IPS-18a (cell line): Measurements from ENCODE around the gene LRIG1.

Source experiments
- H3K27ac ChIP-seq: one replicate; pipeline ENCODE4 v1.5.1; 2013; ENCODE audit warnings: low read length
- H3K27me3 ChIP-seq: one replicate; pipeline ENCODE4 v1.6.1; 2013; ENCODE audit warnings: mild to moderate bottlenecking, low read length; ENCODE audit not compliant: control insufficient read depth, insufficient read depth
- H3K36me3 ChIP-seq: one replicate; pipeline ENCODE4 v1.6.1; 2013; ENCODE audit warnings: low read depth, low read length; ENCODE audit not compliant: control insufficient read depth
- H3K4me1 ChIP-seq: one replicate; pipeline ENCODE4 v1.6.1; 2013; ENCODE audit warnings: low read depth, low read length; ENCODE audit not compliant: control insufficient read depth
- H3K4me3 ChIP-seq: one replicate; pipeline ENCODE4 v1.5.1; 2013; ENCODE audit warnings: low read length
- H3K9ac ChIP-seq: one replicate; pipeline ENCODE4 v1.6.1; 2013; ENCODE audit warnings: mild to moderate bottlenecking, low read length, moderate library complexity
- H3K9me3 ChIP-seq: one replicate; pipeline ENCODE4 v1.6.1; 2013; ENCODE audit warnings: low read depth, low read length; ENCODE audit not compliant: control insufficient read depth

LRIG1 gene

DNA sequence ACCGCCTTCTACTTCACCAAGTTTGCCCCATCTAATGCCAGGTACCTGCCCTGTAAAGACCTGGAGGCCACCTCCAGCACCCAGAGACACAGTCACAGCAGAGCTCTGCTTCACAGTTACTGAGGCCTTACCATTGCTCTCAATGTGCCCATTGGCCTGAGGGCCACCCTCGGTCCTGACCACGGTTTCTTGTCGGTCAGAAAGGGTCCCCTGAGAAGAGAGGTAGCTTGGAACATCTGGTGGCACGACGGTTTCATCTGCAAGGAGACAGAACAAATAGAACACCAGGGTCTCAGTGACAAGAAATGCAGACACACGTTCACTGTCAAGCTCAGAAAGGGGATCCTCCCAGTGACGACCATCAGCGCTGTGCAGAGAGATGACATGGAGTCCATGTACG lies 118.7 kb downstream of the LRIG1 start:
- Histone ChIP-seq H3K36me3 (peaks cover 99% of the 10 kb centered on the region), H3K27ac (no peak overlapping the region), H3K9ac (no peak overlapping the region), H3K27me3 (no peaks in the 10 kb centered on the region), H3K9me3 (no peaks in the 10 kb centered on the region), H3K4me3 (no peak overlapping the region), H3K4me1 (no peaks in the 10 kb centered on the region)

DNA sequence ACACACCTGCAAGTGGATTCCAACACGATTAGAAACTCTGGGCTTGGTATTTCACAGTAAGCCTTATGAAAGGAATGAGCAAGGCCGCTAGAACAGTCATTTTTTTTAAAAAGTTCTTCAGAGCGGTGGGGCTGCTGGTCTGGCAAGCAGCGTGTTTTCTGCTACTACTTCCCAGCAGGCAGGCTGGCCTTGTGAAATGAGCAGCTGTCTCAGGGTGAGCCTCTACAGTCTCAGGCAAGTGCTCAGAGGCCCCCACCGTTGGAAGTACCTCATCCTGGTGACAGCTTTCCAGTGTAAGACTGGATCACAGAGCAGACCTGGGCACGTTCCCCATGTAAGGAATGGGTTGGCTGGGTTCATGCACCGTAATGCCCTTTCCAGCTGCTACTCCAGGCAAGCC lies 119.2 kb downstream of the LRIG1 start:
- Histone ChIP-seq H3K27ac (no peak overlapping the region), H3K36me3 (peaks cover 100% of the 10 kb centered on the region), H3K4me3 (no peak overlapping the region), H3K9me3 (no peaks in the 10 kb centered on the region), H3K9ac (no peak overlapping the region), H3K27me3 (no peaks in the 10 kb centered on the region), H3K4me1 (no peaks in the 10 kb centered on the region)

DNA sequence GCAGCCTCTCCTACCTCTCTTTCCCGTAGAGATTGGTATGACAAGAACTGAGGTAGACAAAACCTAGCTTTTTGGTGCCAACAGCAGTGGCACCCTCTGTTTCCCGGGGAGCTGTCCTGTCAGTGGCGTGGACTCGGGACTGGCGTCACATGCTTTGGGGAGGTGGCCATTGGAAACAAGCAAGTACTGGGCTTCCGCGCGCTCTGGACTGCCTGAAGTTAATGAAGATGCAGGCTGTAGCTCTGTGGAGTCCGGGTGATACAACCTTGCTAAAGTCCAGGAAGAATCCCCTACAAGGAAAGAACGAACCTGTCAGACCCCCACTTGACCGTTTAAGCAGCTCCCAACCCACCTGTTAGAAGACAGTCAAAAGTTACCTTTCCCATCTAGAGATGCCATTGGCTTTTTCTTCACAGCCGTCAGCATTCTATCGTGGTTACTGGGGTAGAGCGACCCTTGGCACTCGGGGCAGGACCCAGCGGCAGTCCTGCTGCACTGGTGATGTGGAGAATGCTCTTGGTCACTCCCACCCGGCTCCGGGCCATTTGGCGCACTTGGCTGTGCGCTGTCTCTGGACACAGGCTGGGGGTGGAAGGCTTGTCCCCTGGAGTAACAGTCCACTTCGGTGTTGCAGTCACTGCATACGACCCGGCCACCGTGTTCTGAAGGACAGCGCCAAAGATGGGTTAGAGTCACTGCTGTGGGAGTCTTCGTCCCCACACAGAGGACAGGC lies 120.5 kb downstream of the LRIG1 start:
- H3K4me1 ChIP-seq = no peaks in the 10 kb centered on the region
- peaks cover 100% of the 10 kb centered on the region for H3K36me3 ChIP-seq
- no peaks in the 10 kb centered on the region for H3K9me3 ChIP-seq
- H3K27ac ChIP-seq = no peak overlapping the region
- no peaks in the 10 kb centered on the region for H3K27me3 ChIP-seq
- H3K9ac ChIP-seq = no peak overlapping the region
- H3K4me3 ChIP-seq = no peak overlapping the region

DNA sequence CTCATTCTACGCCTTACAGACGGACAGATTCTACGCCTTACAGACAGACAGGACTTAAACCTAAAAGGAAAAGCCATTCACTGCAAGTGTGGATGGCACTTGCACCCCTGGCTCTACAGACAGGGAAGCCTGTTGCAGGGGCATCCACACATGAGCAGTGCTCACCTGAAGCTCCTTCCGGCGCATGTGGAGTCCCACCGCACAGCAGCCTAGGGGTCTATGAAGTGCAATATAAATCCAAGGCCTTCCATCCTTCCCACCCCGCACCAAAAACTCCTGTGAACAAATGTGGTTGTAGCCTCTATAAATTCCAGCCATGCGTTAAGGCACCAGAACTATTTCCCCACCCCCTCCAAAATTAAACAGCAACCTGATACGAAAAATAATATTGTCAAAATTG lies 121.3 kb downstream of the LRIG1 start:
- Histone ChIP-seq H3K27ac (no peak overlapping the region), H3K27me3 (no peaks in the 10 kb centered on the region), H3K4me1 (no peaks in the 10 kb centered on the region), H3K36me3 (peaks cover 92% of the 10 kb centered on the region), H3K9ac (no peak overlapping the region), H3K9me3 (no peaks in the 10 kb centered on the region), H3K4me3 (no peak overlapping the region)

DNA sequence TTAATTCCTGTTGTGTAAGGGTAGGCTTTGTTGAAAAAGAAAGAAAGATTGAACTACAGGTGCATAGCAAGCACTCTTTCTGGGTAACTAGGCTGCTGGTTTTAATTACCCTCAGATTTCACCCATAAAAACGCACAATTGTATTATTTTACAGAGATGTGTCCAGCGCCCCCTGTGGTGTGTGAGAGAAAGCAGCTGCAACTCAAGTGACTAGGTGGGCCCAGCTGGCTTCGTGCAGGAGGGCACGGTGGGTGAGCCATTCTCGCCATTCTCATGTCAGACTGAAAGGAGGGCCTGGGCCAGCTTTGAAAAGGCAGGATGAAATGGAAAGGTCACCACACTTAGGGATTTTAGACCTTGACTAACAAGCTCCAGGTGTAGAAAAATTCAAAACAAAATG lies 122.6 kb downstream of the LRIG1 start:
- no peaks in the 10 kb centered on the region for H3K9me3 ChIP-seq
- no peak overlapping the region for H3K9ac ChIP-seq
- no peak overlapping the region for H3K27ac ChIP-seq
- H3K36me3 ChIP-seq = peaks cover 79% of the 10 kb centered on the region
- H3K27me3 ChIP-seq = no peaks in the 10 kb centered on the region
- no peak overlapping the region for H3K4me3 ChIP-seq
- H3K4me1 ChIP-seq = no peaks in the 10 kb centered on the region

DNA sequence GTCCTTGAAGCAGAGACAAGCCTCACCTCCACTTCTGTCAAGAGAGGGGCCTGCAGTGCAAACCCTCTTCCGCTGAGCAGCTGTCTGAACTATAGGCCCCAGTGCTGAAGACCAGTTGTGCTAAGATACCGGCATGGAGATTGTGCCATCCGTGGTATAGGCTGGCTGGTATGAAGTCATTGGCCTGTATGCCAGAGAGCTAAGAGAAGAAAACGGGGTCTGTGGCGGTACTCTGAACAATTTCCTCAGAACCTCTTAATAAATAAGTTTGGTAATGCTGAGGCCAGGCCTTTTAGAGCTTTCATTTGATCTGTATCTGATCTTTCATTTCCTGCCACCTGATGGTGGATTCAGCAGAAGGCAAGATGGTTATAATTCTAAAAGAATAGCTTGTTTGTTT lies 123.0 kb downstream of the LRIG1 start:
- no peak overlapping the region for H3K9ac ChIP-seq
- no peak overlapping the region for H3K4me3 ChIP-seq
- no peaks in the 10 kb centered on the region for H3K27me3 ChIP-seq
- peaks cover 75% of the 10 kb centered on the region for H3K36me3 ChIP-seq
- no peaks in the 10 kb centered on the region for H3K4me1 ChIP-seq
- no peaks in the 10 kb centered on the region for H3K9me3 ChIP-seq
- H3K27ac ChIP-seq = no peak overlapping the region

DNA sequence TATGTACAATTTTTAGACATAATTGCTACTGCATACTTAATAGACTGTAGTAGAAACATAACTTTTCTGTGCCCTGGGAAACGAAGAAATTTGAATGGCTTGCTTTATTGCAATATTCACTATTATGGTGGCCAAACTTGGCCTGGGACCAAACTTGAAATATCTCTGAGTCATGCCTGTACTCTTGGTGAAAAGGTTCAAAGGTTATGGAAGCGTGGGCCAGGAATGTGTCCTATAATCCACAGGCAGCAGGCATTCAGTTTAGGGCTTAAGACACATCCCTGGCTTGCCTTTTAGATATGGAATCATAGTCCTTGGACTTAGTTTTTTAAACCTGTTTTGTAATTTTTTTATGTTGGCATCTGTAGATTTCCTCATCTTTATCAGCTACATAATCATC lies 124.3 kb downstream of the LRIG1 start:
- H3K36me3 ChIP-seq = peaks cover 62% of the 10 kb centered on the region
- H3K4me3 ChIP-seq = no peak overlapping the region
- no peaks in the 10 kb centered on the region for H3K4me1 ChIP-seq
- no peaks in the 10 kb centered on the region for H3K27me3 ChIP-seq
- H3K9me3 ChIP-seq = no peaks in the 10 kb centered on the region
- no peak overlapping the region for H3K9ac ChIP-seq
- no peak overlapping the region for H3K27ac ChIP-seq

DNA sequence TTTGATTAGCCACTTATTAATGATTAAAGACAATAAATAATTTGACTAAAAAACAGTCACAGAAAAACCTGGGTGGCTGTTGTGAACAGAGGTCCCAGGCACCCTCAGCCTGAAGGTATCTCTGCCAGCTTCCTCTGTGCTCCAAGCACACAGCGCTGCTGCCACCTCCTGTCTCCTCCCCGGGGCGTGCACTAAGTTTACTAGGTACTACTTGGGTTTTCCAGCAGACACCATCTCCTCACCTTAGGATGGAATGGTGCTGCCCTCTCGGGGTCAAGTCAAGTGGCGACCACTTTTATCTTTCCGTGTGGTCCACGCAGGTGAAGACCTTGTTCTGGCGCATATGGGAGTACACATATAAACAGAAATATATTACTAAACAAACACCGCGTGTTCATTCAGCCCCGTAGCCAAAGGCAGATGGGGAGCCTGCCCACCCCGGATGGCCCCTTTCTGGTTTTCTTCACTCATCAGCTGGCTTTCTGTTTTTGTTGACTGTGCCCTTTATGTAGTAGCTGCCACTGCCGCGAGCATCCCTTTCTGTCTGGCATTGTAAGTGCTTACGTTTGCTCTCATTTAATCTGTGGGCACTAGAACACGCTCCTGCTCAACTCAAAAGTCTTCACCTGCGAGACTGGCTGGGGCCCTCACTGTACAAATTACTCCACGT lies 128.0 kb downstream of the LRIG1 start:
- Histone ChIP-seq H3K4me1 (no peaks in the 10 kb centered on the region), H3K27ac (no peak overlapping the region), H3K9me3 (no peaks in the 10 kb centered on the region), H3K9ac (no peak overlapping the region), H3K36me3 (peaks cover 25% of the 10 kb centered on the region), H3K27me3 (no peaks in the 10 kb centered on the region), H3K4me3 (no peak overlapping the region)

DNA sequence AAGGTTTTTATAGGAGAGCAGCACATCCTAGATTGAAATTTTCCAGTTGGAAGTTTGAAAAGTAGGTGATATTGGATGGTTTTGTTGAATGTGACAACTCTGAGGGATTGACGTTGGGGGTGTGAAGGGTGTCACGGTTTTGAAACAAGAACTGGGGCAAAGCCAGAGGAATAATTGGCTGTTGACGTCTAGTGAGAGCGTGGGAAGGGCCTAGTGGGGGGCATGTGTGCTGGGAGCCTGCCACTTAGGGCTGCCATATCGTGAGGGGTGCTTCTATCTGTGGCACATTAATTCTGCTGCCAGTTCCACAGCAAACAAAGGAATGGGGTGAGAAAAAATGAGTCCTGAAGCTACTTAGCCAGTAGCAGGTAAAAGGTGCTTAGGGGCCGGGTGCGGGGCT lies 129.4 kb downstream of the LRIG1 start:
- Histone ChIP-seq H3K9me3 (no peaks in the 10 kb centered on the region), H3K9ac (no peak overlapping the region), H3K27me3 (no peaks in the 10 kb centered on the region), H3K4me3 (no peak overlapping the region), H3K36me3 (peaks cover 11% of the 10 kb centered on the region), H3K4me1 (peaks cover 8% of the 10 kb centered on the region), H3K27ac (no peak overlapping the region)

DNA sequence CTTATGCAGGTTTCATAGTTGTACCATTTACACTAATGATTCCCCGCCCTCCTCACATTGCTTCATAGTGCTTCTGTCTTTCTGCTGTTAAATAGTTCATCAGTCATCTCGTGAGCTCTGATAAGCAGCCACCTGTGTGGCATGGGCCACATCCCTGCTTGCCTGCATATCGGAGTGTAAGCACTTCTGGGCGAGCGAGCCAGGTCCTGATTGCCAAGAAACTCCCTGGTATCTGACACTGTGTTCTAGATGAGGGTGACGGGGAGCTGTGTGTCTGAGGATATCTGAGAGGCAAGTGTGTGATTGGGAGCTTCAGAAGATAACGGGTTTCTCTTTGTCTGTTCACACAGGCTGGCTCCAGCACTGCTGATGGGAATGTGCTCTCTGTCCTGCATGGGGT lies 130.6 kb downstream of the LRIG1 start:
- Histone ChIP-seq H3K9me3 (no peaks in the 10 kb centered on the region), H3K4me3 (no peak overlapping the region), H3K27me3 (no peaks in the 10 kb centered on the region), H3K4me1 (peaks cover 16% of the 10 kb centered on the region), H3K27ac (no peak overlapping the region), H3K36me3 (no peaks in the 10 kb centered on the region), H3K9ac (no peak overlapping the region)

DNA sequence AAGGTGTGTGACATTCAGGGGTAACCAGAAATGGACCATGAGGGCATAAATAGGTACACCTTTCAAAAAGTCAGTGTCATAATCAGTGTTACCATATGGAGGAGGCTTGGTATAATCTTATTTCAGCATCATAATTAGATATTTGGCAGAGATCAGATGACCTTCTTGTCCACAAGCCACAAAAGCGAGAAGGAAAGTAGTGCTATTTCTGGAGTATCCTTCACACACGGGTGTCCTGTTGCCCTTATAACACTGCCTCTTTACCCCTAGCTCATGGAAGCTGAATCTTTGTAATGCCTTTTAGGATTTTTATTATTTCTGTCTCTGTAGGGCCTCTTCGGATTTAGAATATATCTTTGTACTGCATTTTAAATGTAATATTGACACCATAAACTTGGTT lies 132.8 kb downstream of the LRIG1 start:
- Histone ChIP-seq H3K9ac (no peak overlapping the region), H3K4me1 (peaks cover 18% of the 10 kb centered on the region), H3K9me3 (no peaks in the 10 kb centered on the region), H3K27ac (no peak overlapping the region), H3K36me3 (no peaks in the 10 kb centered on the region), H3K27me3 (no peaks in the 10 kb centered on the region), H3K4me3 (no peak overlapping the region)

DNA sequence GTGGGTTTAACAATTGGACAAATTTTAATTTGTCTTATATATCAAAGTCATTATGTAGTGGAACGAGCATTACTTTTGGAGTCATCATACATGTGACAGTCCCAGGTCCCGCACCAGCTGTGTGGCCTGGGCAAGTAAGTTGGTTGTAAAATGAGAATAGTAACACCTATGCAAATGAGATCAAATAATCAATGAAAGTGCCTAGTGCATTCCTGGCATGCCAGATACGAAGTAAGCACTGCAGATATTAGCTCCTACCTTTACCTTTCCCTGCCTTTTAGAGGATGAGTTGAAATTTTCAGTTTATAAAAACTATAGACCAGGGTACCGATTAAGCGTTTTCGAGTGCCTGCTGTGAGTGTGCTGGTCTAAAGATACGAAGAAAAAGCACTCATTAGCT lies 134.1 kb downstream of the LRIG1 start:
- Histone ChIP-seq H3K36me3 (no peaks in the 10 kb centered on the region), H3K4me3 (no peak overlapping the region), H3K9me3 (no peaks in the 10 kb centered on the region), H3K27me3 (no peaks in the 10 kb centered on the region), H3K4me1 (peaks cover 18% of the 10 kb centered on the region), H3K27ac (no peak overlapping the region), H3K9ac (no peak overlapping the region)
